H9 (cell line): Measurements from ENCODE around the gene SORCS2. TPM values are rescaled to one million over a fixed set of nuclear protein-coding genes. Genes with fewer than 3 reads are reported as not detected.

ENCODE experiments used
- DNase-seq: peaks from one replicate; pipeline ENCODE4 v3.0.0-alpha.2; 2017
- H2AFZ ChIP-seq: one replicate; pipeline ENCODE4 v1.6.1; 2013; ENCODE audit warnings: mild to moderate bottlenecking, low read length, control low read depth, moderate library complexity
- H2AK5ac ChIP-seq: 2 replicates; pipeline ENCODE4 v1.6.1; 2013; ENCODE audit warnings: low read length, control low read depth, mixed read lengths; ENCODE audit not compliant: insufficient read length
- H2BK120ac ChIP-seq: one replicate; pipeline ENCODE4 v1.6.1; 2013; ENCODE audit warnings: low read depth, mild to moderate bottlenecking, low read length, control low read depth, inconsistent platforms; ENCODE audit not compliant: poor library complexity, severe bottlenecking
- H2BK12ac ChIP-seq: 2 replicates; pipeline ENCODE4 v1.6.1; 2013; ENCODE audit warnings: low read length, control low read depth, mixed read lengths, low read depth; ENCODE audit not compliant: insufficient read length
- H2BK15ac ChIP-seq: 2 replicates; pipeline ENCODE4 v1.6.1; 2013; ENCODE audit warnings: low read depth, low read length, control low read depth
- H2BK20ac ChIP-seq: one replicate; pipeline ENCODE4 v1.6.1; 2013; ENCODE audit warnings: low read depth, mild to moderate bottlenecking, low read length, control low read depth, inconsistent platforms; ENCODE audit not compliant: poor library complexity, severe bottlenecking
- H2BK5ac ChIP-seq: 2 replicates; pipeline ENCODE4 v1.6.1; 2013; ENCODE audit warnings: low read length, control low read depth, mixed read lengths; ENCODE audit not compliant: insufficient read length
- H3K14ac ChIP-seq: 2 replicates; pipeline ENCODE4 v1.6.1; 2013; ENCODE audit warnings: low read length, control low read depth; ENCODE audit not compliant: insufficient read depth
- H3K18ac ChIP-seq: 2 replicates; pipeline ENCODE4 v1.6.1; 2013; ENCODE audit warnings: low read depth, mild to moderate bottlenecking, mixed read lengths, low read length, control low read depth; ENCODE audit not compliant: insufficient read length
- H3K23ac ChIP-seq: 2 replicates; pipeline ENCODE4 v1.6.1; 2013; ENCODE audit warnings: low read length, control low read depth, mixed read lengths, low read depth; ENCODE audit not compliant: insufficient read length
- H3K23me2 ChIP-seq: 2 replicates; pipeline ENCODE4 v1.6.1; 2013; ENCODE audit warnings: low read depth, mild to moderate bottlenecking, mixed read lengths, low read length, control low read depth; ENCODE audit not compliant: insufficient read length, poor library complexity, severe bottlenecking
- H3K27ac ChIP-seq: 2 replicates; pipeline ENCODE4 v1.5.1; 2013; ENCODE audit warnings: low read length, control low read depth, mixed read lengths, low read depth; ENCODE audit not compliant: insufficient read length
- H3K27me3 ChIP-seq: 2 replicates; pipeline ENCODE4 v1.6.1; 2013; ENCODE audit warnings: low read length, control low read depth, inconsistent platforms; ENCODE audit not compliant: insufficient read depth
- H3K4ac ChIP-seq: 2 replicates; pipeline ENCODE4 v1.6.1; 2013; ENCODE audit warnings: low read depth, mild to moderate bottlenecking, control low read depth, inconsistent platforms, low read length, moderate library complexity
- H3K4me1 ChIP-seq: 2 replicates; pipeline ENCODE4 v1.6.1; 2013; ENCODE audit warnings: low read length, control low read depth, inconsistent platforms; ENCODE audit not compliant: insufficient read depth
- H3K4me2 ChIP-seq: 2 replicates; pipeline ENCODE4 v1.6.1; 2013; ENCODE audit warnings: low read length, control low read depth, mixed read lengths; ENCODE audit not compliant: insufficient read length, insufficient read depth
- H3K56ac ChIP-seq: 2 replicates; pipeline ENCODE4 v1.6.1; 2013; ENCODE audit warnings: low read depth, mild to moderate bottlenecking, mixed read lengths, low read length, control low read depth; ENCODE audit not compliant: insufficient read length
- H3K79me1 ChIP-seq: 2 replicates; pipeline ENCODE4 v1.6.1; 2013; ENCODE audit warnings: low read depth, mild to moderate bottlenecking, moderate library complexity, low read length, control low read depth, inconsistent platforms; ENCODE audit not compliant: insufficient read depth, poor library complexity, severe bottlenecking
- H3K79me2 ChIP-seq: 2 replicates; pipeline ENCODE4 v1.6.1; 2013; ENCODE audit warnings: low read length, control low read depth, inconsistent platforms; ENCODE audit not compliant: insufficient read depth
- H3K9ac ChIP-seq: 2 replicates; pipeline ENCODE4 v1.6.1; 2013; ENCODE audit warnings: low read length, control low read depth, mixed read lengths; ENCODE audit not compliant: insufficient read length; ENCODE audit errors: extremely low read depth
- H3K9me3 ChIP-seq: one replicate; pipeline ENCODE4 v1.6.1; 2013; ENCODE audit warnings: low read depth, low read length, inconsistent platforms; ENCODE audit not compliant: control insufficient read depth
- H3T11ph ChIP-seq: one replicate; pipeline ENCODE4 v1.6.1; 2013; ENCODE audit warnings: mild to moderate bottlenecking, low read length, control low read depth, inconsistent platforms
- H4K20me1 ChIP-seq: one replicate; pipeline ENCODE4 v1.6.1; 2013; ENCODE audit not compliant: control insufficient read depth, insufficient read length, insufficient read depth
- H4K5ac ChIP-seq: 2 replicates; pipeline ENCODE4 v1.6.1; 2013; ENCODE audit warnings: low read depth, mild to moderate bottlenecking, mixed read lengths, low read length, control low read depth; ENCODE audit not compliant: insufficient read length
- H4K8ac ChIP-seq: replicated peaks from 2 replicates; pipeline ENCODE4 v1.6.1; 2013; ENCODE audit warnings: low read length, control low read depth, mixed read lengths, low read depth; ENCODE audit not compliant: insufficient read length
- H4K91ac ChIP-seq: 2 replicates; pipeline ENCODE4 v1.6.1; 2013; ENCODE audit warnings: low read depth, mild to moderate bottlenecking, moderate library complexity, mixed read lengths, low read length, control low read depth; ENCODE audit not compliant: insufficient read length
- H3K27ac Mint-ChIP-seq, 3 experiments: 2 replicates in 2 of 3; 3 replicates in 1 of 3; pipeline ENCODE4 v1.8.0; 2020 to 2021; ENCODE audit warnings: mixed read lengths in 3 of 3, mild to moderate bottlenecking in 1 of 3, moderate library complexity in 1 of 3
- H3K27me3 Mint-ChIP-seq: 2 replicates; pipeline ENCODE4 v1.8.0; 2021; ENCODE audit warnings: low read depth, mild to moderate bottlenecking, moderate library complexity, mixed read lengths
- H3K36me3 Mint-ChIP-seq, 3 experiments: 2 replicates in 2 of 3; 3 replicates in 1 of 3; pipeline ENCODE4 v1.8.0; 2020 to 2021; ENCODE audit warnings: low read depth in 3 of 3, mixed read lengths in 3 of 3; ENCODE audit not compliant: insufficient read depth in 1 of 3
- H3K4me1 Mint-ChIP-seq, 2 experiments: 2 replicates each; pipeline ENCODE4 v1.8.0; 2020; ENCODE audit warnings: mixed read lengths in 2 of 2
- H3K4me3 Mint-ChIP-seq, 2 experiments: 2 replicates in 1 of 2; 3 replicates in 1 of 2; pipeline ENCODE4 v1.8.0; 2020 to 2021; ENCODE audit warnings: mild to moderate bottlenecking in 2 of 2, mixed read lengths in 2 of 2, moderate library complexity in 1 of 2
- H3K9me3 Mint-ChIP-seq, 2 experiments: 2 replicates in 1 of 2; 3 replicates in 1 of 2; pipeline ENCODE4 v1.8.0; 2020; ENCODE audit warnings: mild to moderate bottlenecking in 2 of 2, mixed read lengths in 2 of 2, moderate library complexity in 1 of 2
- CTCF ChIP-seq: fragments of 200-600 bp; sonication (generic); conservative IDR thresholded peaks from 3 replicates; pipeline ENCODE4 v1.8.0; 2021; ENCODE audit warnings: antibody characterized with exemption, mild to moderate bottlenecking
- WGBS: extraction: QIAGEN DNeasy Blood & Tissue Kit; methylation state at CpG from one replicate; pipeline ENCODE4 v1.1.7; 2013; ENCODE audit warnings: missing lambda C conversion rate, low lambda C conversion rate, mixed read lengths; ENCODE audit not compliant: insufficient read length; ENCODE audit errors: extremely low coverage; 5-methylcytosine and 5-hydroxymethylcytosine counted together
- total RNA-seq: library from RNA; stranded (reverse); gene quantifications from 2 replicates; pipeline ENCODE4 v1.2.1, GENCODE V29; 2021

The SORCS2 gene
- total RNA-seq, 1 experiment from 2014 or later: 0.57 TPM

- Histone ChIP-seq H3K23ac (no peak overlapping the region), H2BK5ac (no peak overlapping the region), H3K4ac (no peak overlapping the region), H3K18ac (no peak overlapping the region), H3K79me2 (no peaks in the 10 kb centered on the region), H3K14ac (no peak overlapping the region), H3K56ac (no peak overlapping the region), H3K9me3 (no peaks in the 10 kb centered on the region), H2BK12ac (no peak overlapping the region), H3K27ac (no peak overlapping the region), H2AFZ (no peak overlapping the region), H4K20me1 (no peaks in the 10 kb centered on the region), H4K8ac (no peak overlapping the region), H2AK5ac (no peak overlapping the region), H3T11ph (no peak overlapping the region), H3K4me2 (no peak overlapping the region), H3K4me1 (no peaks in the 10 kb centered on the region), H4K91ac (no peak overlapping the region), H3K23me2 (no peaks in the 10 kb centered on the region), H2BK120ac (no peak overlapping the region), H3K79me1 (no peaks in the 10 kb centered on the region), H2BK15ac (no peak overlapping the region), H3K9ac (no peak overlapping the region), H3K27me3 (no peaks in the 10 kb centered on the region), H2BK20ac (no peak overlapping the region), H4K5ac (no peak overlapping the region)
- no peak for TF ChIP-seq CTCF
- no peak overlapping the region for H3K27ac Mint-ChIP-seq
- no CpG with 5 or more reads among the region's 13 CpGs for WGBS
- H3K9me3 Mint-ChIP-seq: no peaks in the 10 kb centered on the region
- no peak overlapping the region for H3K4me3 Mint-ChIP-seq
- peaks cover 1% of the 10 kb centered on the region for H3K27me3 Mint-ChIP-seq
- H3K36me3 Mint-ChIP-seq: no peaks in the 10 kb centered on the region
- DNase-seq: no peak
- H3K4me1 Mint-ChIP-seq: no peaks in the 10 kb centered on the region
Observed at GRCh38 chr4:7148337-7148736, 44.0 kb upstream of the SORCS2 start.
